HepG2 (cell line): ENCODE results near the gene ZNF394. TPM values are rescaled to one million over a fixed set of nuclear protein-coding genes. Genes with fewer than 3 reads are reported as not detected.

ENCODE experiments used
- HNRNPH1 ChIP-seq: fragments of 200-400 bp; formaldehyde crosslinking; optimal IDR thresholded peaks from 2 replicates; pipeline ENCODE3; 2017; ENCODE audit warnings: mild to moderate bottlenecking, low read depth, low read length
- NRL ChIP-seq: sonication (generic); formaldehyde crosslinking; IDR thresholded peaks from 2 replicates; pipeline ENCODE4 v1.5.0; 2020; ENCODE audit warnings: missing genetic modification reagents, mild to moderate bottlenecking, moderate library complexity, borderline replicate concordance
- PITX1 ChIP-seq: sonication (generic); formaldehyde crosslinking; IDR thresholded peaks from 2 replicates; pipeline ENCODE4 v1.5.1; 2020; ENCODE audit warnings: mild to moderate bottlenecking, missing genetic modification reagents
- SNAI1 ChIP-seq: sonication (generic); formaldehyde crosslinking; IDR thresholded peaks from 2 replicates; pipeline ENCODE4 v1.5.0; 2020; ENCODE audit warnings: mild to moderate bottlenecking, missing genetic modification reagents, borderline replicate concordance
- ZNF12 ChIP-seq: sonication (generic); formaldehyde crosslinking; IDR thresholded peaks from 2 replicates; pipeline ENCODE4 v1.5.0; 2020; ENCODE audit warnings: missing genetic modification reagents
- ZNF224 ChIP-seq: sonication (generic); formaldehyde crosslinking; IDR thresholded peaks from 2 replicates; pipeline ENCODE4 v1.5.0; 2020; ENCODE audit warnings: mild to moderate bottlenecking, missing genetic modification reagents
- polyA plus RNA-seq, 8 experiments: library from polyadenylated mRNA; depleted of rRNA in 3 of 8; stranded (reverse) in 7 of 8; unstranded in 1 of 8; fragments of >200 nt; fragmentation: Illumina TruSeq in 4 of 8; extraction: Trizol in 4 of 8; gene quantifications; 2 replicates each; pipeline versions ENCODE4 v1.2.1 to v1.2.3, GENCODE V29; 2011 to 2016; ENCODE audit warnings: low read depth in 4 of 8, missing spikeins in 1 of 8, mixed read lengths in 1 of 8; ENCODE audit not compliant: insufficient read depth in 1 of 8
- total RNA-seq, 5 experiments: library from RNA; depleted of rRNA; stranded (reverse); fragments of >200 nt; fragmentation: Illumina TruSeq; extraction: Trizol; gene quantifications; 2 replicates each; pipeline ENCODE4 v1.2.3, GENCODE V29; 2016; ENCODE audit warnings: low read depth in 1 of 5
- TF ChIP-seq, protein P1 (sequence below): sonication (generic); formaldehyde crosslinking; IDR thresholded peaks from 2 replicates; pipeline ENCODE4 v1.4.0; 2020; ENCODE audit warnings: missing genetic modification reagents
- TF ChIP-seq, protein P2 (sequence below): sonication (generic); formaldehyde crosslinking; IDR thresholded peaks from 2 replicates; pipeline ENCODE4 v1.4.0; 2020; ENCODE audit warnings: mild to moderate bottlenecking, low read depth, missing genetic modification reagents
- TF ChIP-seq, protein P3 (sequence below): sonication (generic); formaldehyde crosslinking; IDR thresholded peaks from 2 replicates; pipeline ENCODE4 v1.4.0; 2020; ENCODE audit warnings: missing genetic modification reagents, borderline replicate concordance
- TF ChIP-seq, protein P4 (sequence below): sonication (generic); formaldehyde crosslinking; IDR thresholded peaks from 2 replicates; pipeline ENCODE4 v1.4.0; 2020; ENCODE audit warnings: missing genetic modification reagents, mild to moderate bottlenecking, borderline replicate concordance
- TF ChIP-seq, protein P5 (sequence below): sonication (generic); formaldehyde crosslinking; IDR thresholded peaks from 2 replicates; pipeline ENCODE4 v1.5.0; 2020; ENCODE audit warnings: missing genetic modification reagents

ZNF394 gene
- total and polyA plus RNA-seq, 2 of the 13 experiments (the other 11 are each of a cell fraction or from before 2014, with no cell fraction given) = 7.8 to 19.6 TPM

DNA sequence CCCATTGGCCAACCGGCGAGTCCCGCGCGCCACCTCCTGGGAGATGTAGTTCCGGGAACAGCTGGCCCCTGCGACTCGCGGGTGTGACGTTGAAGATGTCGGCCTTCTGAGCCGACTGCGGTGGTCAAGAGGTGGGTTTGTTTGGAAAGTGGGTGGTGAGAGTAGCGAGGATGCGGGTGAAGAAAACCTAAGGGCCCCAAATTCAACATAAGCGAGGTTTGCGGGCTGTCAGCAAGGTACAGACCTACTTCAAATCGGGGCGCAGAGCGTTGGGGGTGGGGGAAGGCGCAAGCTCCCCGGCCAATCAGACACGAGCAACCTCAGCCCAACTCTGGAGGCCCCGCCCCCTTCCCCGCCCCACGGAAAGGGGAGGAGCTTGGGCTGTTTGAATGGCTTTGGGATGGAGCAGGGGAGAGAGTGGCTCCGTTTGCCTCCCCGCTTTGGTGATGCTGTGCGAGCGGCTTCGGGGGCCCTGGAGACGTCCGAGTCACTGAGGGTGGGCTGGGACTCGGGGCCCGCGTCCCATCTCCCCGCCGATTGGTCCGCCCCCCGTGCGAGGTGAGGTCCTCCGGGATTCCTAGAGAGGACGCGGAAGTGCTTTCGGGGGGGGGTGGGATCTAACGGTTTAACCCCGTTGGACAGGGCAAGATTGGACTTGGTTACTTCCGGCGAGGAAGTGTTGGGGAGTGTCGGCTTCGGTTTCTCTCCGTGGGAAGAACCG lies 4.7 kb upstream of the ZNF394 start, which contains the start of gene ZKSCAN5 (continued):
- TF ChIP-seq, protein P1, sequence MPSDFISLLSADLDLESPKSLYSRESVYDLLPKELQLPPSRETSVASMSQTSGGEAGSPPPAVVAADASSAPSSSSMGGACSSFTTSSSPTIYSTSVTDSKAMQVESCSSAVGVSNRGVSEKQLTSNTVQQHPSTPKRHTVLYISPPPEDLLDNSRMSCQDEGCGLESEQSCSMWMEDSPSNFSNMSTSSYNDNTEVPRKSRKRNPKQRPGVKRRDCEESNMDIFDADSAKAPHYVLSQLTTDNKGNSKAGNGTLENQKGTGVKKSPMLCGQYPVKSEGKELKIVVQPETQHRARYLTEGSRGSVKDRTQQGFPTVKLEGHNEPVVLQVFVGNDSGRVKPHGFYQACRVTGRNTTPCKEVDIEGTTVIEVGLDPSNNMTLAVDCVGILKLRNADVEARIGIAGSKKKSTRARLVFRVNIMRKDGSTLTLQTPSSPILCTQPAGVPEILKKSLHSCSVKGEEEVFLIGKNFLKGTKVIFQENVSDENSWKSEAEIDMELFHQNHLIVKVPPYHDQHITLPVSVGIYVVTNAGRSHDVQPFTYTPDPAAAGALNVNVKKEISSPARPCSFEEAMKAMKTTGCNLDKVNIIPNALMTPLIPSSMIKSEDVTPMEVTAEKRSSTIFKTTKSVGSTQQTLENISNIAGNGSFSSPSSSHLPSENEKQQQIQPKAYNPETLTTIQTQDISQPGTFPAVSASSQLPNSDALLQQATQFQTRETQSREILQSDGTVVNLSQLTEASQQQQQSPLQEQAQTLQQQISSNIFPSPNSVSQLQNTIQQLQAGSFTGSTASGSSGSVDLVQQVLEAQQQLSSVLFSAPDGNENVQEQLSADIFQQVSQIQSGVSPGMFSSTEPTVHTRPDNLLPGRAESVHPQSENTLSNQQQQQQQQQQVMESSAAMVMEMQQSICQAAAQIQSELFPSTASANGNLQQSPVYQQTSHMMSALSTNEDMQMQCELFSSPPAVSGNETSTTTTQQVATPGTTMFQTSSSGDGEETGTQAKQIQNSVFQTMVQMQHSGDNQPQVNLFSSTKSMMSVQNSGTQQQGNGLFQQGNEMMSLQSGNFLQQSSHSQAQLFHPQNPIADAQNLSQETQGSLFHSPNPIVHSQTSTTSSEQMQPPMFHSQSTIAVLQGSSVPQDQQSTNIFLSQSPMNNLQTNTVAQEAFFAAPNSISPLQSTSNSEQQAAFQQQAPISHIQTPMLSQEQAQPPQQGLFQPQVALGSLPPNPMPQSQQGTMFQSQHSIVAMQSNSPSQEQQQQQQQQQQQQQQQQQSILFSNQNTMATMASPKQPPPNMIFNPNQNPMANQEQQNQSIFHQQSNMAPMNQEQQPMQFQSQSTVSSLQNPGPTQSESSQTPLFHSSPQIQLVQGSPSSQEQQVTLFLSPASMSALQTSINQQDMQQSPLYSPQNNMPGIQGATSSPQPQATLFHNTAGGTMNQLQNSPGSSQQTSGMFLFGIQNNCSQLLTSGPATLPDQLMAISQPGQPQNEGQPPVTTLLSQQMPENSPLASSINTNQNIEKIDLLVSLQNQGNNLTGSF = no peak
- TF ChIP-seq, protein P2, sequence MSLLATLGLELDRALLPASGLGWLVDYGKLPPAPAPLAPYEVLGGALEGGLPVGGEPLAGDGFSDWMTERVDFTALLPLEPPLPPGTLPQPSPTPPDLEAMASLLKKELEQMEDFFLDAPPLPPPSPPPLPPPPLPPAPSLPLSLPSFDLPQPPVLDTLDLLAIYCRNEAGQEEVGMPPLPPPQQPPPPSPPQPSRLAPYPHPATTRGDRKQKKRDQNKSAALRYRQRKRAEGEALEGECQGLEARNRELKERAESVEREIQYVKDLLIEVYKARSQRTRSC (CRISPR knock-in tag) = no peak
- TF ChIP-seq, protein P3, sequence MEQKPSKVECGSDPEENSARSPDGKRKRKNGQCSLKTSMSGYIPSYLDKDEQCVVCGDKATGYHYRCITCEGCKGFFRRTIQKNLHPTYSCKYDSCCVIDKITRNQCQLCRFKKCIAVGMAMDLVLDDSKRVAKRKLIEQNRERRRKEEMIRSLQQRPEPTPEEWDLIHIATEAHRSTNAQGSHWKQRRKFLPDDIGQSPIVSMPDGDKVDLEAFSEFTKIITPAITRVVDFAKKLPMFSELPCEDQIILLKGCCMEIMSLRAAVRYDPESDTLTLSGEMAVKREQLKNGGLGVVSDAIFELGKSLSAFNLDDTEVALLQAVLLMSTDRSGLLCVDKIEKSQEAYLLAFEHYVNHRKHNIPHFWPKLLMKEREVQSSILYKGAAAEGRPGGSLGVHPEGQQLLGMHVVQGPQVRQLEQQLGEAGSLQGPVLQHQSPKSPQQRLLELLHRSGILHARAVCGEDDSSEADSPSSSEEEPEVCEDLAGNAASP (CRISPR knock-in tag) = no peak
- TF ChIP-seq NRL (CRISPR knock-in tag) = peak; percentile 78; the same call in 1 of the 2 replicates
- TF ChIP-seq, protein P4, sequence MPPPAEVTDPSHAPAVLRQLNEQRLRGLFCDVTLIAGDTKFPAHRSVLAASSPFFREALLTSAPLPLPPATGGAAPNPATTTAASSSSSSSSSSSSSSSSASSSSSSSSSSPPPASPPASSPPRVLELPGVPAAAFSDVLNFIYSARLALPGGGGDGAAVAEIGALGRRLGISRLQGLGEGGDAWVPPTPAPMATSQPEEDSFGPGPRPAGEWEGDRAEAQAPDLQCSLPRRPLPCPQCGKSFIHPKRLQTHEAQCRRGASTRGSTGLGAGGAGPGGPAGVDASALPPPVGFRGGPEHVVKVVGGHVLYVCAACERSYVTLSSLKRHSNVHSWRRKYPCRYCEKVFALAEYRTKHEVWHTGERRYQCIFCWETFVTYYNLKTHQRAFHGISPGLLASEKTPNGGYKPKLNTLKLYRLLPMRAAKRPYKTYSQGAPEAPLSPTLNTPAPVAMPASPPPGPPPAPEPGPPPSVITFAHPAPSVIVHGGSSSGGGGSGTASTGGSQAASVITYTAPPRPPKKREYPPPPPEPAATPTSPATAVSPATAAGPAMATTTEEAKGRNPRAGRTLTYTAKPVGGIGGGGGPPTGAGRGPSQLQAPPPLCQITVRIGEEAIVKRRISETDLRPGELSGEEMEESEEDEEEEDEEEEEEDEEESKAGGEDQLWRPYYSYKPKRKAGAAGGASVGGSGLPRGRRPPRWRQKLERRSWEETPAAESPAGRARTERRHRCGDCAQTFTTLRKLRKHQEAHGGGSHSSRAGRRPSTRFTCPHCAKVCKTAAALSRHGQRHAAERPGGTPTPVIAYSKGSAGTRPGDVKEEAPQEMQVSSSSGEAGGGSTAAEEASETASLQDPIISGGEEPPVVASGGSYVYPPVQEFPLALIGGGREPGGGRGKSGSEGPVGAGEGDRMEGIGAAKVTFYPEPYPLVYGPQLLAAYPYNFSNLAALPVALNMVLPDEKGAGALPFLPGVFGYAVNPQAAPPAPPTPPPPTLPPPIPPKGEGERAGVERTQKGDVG = no peak
- TF ChIP-seq, protein P5, sequence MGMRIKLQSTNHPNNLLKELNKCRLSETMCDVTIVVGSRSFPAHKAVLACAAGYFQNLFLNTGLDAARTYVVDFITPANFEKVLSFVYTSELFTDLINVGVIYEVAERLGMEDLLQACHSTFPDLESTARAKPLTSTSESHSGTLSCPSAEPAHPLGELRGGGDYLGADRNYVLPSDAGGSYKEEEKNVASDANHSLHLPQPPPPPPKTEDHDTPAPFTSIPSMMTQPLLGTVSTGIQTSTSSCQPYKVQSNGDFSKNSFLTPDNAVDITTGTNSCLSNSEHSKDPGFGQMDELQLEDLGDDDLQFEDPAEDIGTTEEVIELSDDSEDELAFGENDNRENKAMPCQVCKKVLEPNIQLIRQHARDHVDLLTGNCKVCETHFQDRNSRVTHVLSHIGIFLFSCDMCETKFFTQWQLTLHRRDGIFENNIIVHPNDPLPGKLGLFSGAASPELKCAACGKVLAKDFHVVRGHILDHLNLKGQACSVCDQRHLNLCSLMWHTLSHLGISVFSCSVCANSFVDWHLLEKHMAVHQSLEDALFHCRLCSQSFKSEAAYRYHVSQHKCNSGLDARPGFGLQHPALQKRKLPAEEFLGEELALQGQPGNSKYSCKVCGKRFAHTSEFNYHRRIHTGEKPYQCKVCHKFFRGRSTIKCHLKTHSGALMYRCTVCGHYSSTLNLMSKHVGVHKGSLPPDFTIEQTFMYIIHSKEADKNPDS (CRISPR knock-in tag) = no peak
- peak; percentile 67 for TF ChIP-seq PITX1 (CRISPR knock-in tag)
- no peak for TF ChIP-seq ZNF12
- TF ChIP-seq HNRNPH1 = no peak
- TF ChIP-seq ZNF224 (CRISPR knock-in tag) = no peak
- TF ChIP-seq SNAI1 (CRISPR knock-in tag) = no peak
